Subcutaneous abdominal adipose tissue (tissue), 5 donors: ENCODE data around the gene PCDHGA8.
"Not testable (repeated sequence)": the region's sequence is repeated elsewhere in the genome, so short reads cannot be mapped to it uniquely, and the experiment has no call there.

Source experiments
- H3K27ac ChIP-seq: one replicate; pipeline ENCODE4 v1.7.0; 2013; ENCODE audit warnings: low read depth, mild to moderate bottlenecking, inconsistent platforms, low read length, moderate library complexity
- H3K27me3 ChIP-seq, 5 donors: one replicate each; pipeline ENCODE4 v1.7.0; 2013; ENCODE audit warnings: low read length in 5 of 5, inconsistent platforms in 1 of 5; ENCODE audit not compliant: control insufficient read depth in 5 of 5, insufficient read depth in 4 of 5
- H3K36me3 ChIP-seq, 5 donors: one replicate each; pipeline ENCODE4 v1.7.0; 2013; ENCODE audit warnings: low read length in 5 of 5; ENCODE audit not compliant: control insufficient read depth in 5 of 5, insufficient read depth in 5 of 5
- H3K4me1 ChIP-seq, 5 donors: one replicate each; pipeline ENCODE4 v1.7.0; 2013; ENCODE audit warnings: low read length in 5 of 5, mild to moderate bottlenecking in 3 of 5, moderate library complexity in 1 of 5; ENCODE audit not compliant: control insufficient read depth in 5 of 5, insufficient read depth in 5 of 5
- H3K4me3 ChIP-seq, 5 donors: one replicate each; pipeline ENCODE4 v1.7.0; 2013; ENCODE audit warnings: low read length in 5 of 5, low read depth in 1 of 5
- H3K9ac ChIP-seq, 5 donors: one replicate each; pipeline ENCODE4 v1.7.0; 2013; ENCODE audit warnings: low read length in 5 of 5, mild to moderate bottlenecking in 4 of 5, moderate library complexity in 3 of 5
- H3K9me3 ChIP-seq, 5 donors: one replicate each; pipeline ENCODE4 v1.7.0; 2013; ENCODE audit warnings: low read length in 5 of 5; ENCODE audit not compliant: control insufficient read depth in 5 of 5
- donor health status: healthy.
- donor health status: healthy.
- donor health status: healthy.
- donor health status: healthy.
- donor health status: healthy.

The PCDHGA8 gene

GRCh38 chr5:141415275-141415618, 22.8 kb downstream of the PCDHGA8 start:
- H3K27ac ChIP-seq, H3K36me3 ChIP-seq, H3K9ac ChIP-seq, H3K27me3 ChIP-seq: not testable (repeated sequence)
- Histone ChIP-seq H3K9me3 (peaks cover 41 to 64% (median 55%) of the 10 kb centered on the region in 5 donors), H3K4me3 (peak overlapping the region in 1 of 5 donors; percentile 12), H3K4me1 (peaks cover 0 to 29% (median 15%) of the 10 kb centered on the region in 5 donors)

GRCh38 chr5:141417494-141418172, 25.2 kb downstream of the PCDHGA8 start, which contains the start of gene PCDHGB7:
Gene PCDHGB7, plus strand, starts transcription at chr5:141417677. Its CDS starts 183 bp downstream, at chr5:141417860.
- Histone ChIP-seq H3K9me3 (peaks cover 44 to 73% (median 66%) of the 10 kb centered on the region in 5 donors), H3K9ac (peak within 1 kb of the TSS in 2 of 5 donors; percentile 9 to 38), H3K4me1 (peaks cover 0 to 38% (median 21%) of the 10 kb centered on the region in 5 donors), H3K4me3 (peak within 1 kb of the TSS; percentile 45 to 68 (median 60))
- not testable (repeated sequence) for H3K27me3 ChIP-seq, H3K36me3 ChIP-seq, H3K27ac ChIP-seq

- H3K36me3 ChIP-seq = no peaks in the 10 kb centered on the region
- H3K4me1 ChIP-seq = peaks cover 0 to 34% (median 14%) of the 10 kb centered on the region in 5 donors
- peak overlapping the region; percentile 45 to 68 (median 60) for H3K4me3 ChIP-seq
- H3K27me3 ChIP-seq = peaks cover 0 to 10% (median 6%) of the 10 kb centered on the region in 5 donors
- peaks cover 43 to 72% (median 65%) of the 10 kb centered on the region in 5 donors for H3K9me3 ChIP-seq
- no peak overlapping the region for H3K27ac ChIP-seq
- H3K9ac ChIP-seq = no peak overlapping the region
These were observed 26.8 kb downstream of the PCDHGA8 start for GRCh38 chr5:141419074-141419880.

DNA sequence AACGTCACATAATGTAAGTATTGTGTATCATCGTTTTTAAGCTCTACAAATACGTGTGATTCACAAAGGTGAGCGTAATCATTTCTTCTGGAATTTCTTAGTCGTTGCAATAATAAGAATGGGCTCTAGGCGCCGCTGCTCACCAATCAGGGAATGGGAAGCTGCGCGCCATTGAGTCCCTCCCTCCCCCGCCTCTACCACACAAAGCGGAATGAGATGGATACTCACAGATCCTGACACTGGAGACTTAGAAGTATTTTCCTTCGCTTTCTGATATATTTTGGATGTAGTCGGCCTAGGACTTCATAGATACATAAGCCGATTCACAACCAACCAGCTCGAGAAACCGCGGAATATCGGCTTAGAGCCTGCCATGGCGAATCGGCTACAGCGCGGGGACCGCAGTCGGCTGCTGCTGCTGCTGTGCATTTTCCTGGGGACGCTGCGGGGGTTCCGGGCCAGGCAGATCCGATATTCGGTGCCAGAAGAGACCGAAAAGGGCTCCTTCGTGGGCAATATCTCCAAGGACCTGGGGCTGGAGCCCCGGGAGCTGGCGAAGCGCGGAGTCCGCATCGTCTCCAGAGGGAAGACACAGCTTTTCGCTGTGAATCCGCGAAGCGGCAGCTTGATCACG, 28.5 kb downstream of the PCDHGA8 start, which contains the start of gene PCDHGA11:
PCDHGA11 (plus strand) TSS at position 197 of the 634 bp plus-strand sequence; CDS start at position 374, 177 bp downstream.
- H3K27me3 ChIP-seq = peaks cover 0 to 10% (median 6%) of the 10 kb centered on the region in 5 donors
- peaks cover 0 to 34% (median 14%) of the 10 kb centered on the region in 5 donors for H3K4me1 ChIP-seq
- H3K9ac ChIP-seq = peak within 1 kb of the TSS in 2 of 5 donors; percentile 1 to 5
- peaks cover 42 to 77% (median 71%) of the 10 kb centered on the region in 5 donors for H3K9me3 ChIP-seq
- peak within 1 kb of the TSS; percentile 45 to 68 (median 66) for H3K4me3 ChIP-seq
- no peak within 1 kb of the TSS for H3K27ac ChIP-seq
- H3K36me3 ChIP-seq = no peaks in the 10 kb centered on the region

DNA sequence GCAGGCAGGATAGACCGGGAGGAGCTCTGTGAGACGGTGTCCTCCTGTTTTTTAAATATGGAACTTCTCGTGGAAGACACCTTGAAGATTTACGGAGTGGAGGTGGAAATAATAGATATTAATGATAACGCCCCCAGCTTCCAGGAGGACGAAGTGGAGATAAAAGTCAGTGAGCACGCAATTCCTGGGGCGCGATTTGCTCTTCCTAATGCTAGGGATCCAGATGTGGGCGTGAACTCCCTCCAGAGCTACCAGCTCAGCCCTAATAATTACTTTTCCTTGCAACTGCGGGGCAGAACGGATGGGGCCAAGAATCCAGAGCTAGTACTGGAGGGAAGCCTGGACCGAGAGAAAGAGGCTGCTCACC, 29.0 kb downstream of the PCDHGA8 start:
- Histone ChIP-seq H3K36me3 (no peaks in the 10 kb centered on the region), H3K9me3 (peaks cover 43 to 78% (median 76%) of the 10 kb centered on the region in 5 donors), H3K4me1 (peaks cover 0 to 34% (median 14%) of the 10 kb centered on the region in 5 donors), H3K4me3 (peak overlapping the region; percentile 38 to 66 (median 58)), H3K9ac (peak overlapping the region in 1 of 5 donors; percentile 5), H3K27ac (no peak overlapping the region), H3K27me3 (peaks cover 0 to 10% (median 6%) of the 10 kb centered on the region in 5 donors)

- Histone ChIP-seq H3K27me3 (peaks cover 0 to 10% (median 6%) of the 10 kb centered on the region in 5 donors), H3K27ac (no peak overlapping the region), H3K9ac (no peak overlapping the region), H3K4me1 (peaks cover 0 to 30% (median 13%) of the 10 kb centered on the region in 5 donors), H3K9me3 (peaks cover 55 to 89% (median 85%) of the 10 kb centered on the region in 5 donors), H3K4me3 (peak overlapping the region in 4 of 5 donors; percentile 11 to 58 (median 33)), H3K36me3 (peaks cover 0 to 3% (median 0%) of the 10 kb centered on the region in 5 donors)
These were observed 30.4 kb downstream of the PCDHGA8 start for GRCh38 chr5:141422742-141423291.

GRCh38 chr5:141427783-141428426, 35.5 kb downstream of the PCDHGA8 start:
- H3K9ac ChIP-seq = no peak overlapping the region
- peak overlapping the region; percentile 11 to 56 (median 50) for H3K4me3 ChIP-seq
- H3K9me3 ChIP-seq = peaks cover 35 to 78% (median 76%) of the 10 kb centered on the region in 5 donors
- H3K27me3 ChIP-seq = peaks cover 0 to 12% (median 4%) of the 10 kb centered on the region in 5 donors
- peaks cover 0 to 4% (median 0%) of the 10 kb centered on the region in 5 donors for H3K36me3 ChIP-seq
- peaks cover 0 to 16% (median 13%) of the 10 kb centered on the region in 5 donors for H3K4me1 ChIP-seq
- H3K27ac ChIP-seq = no peak overlapping the region

DNA sequence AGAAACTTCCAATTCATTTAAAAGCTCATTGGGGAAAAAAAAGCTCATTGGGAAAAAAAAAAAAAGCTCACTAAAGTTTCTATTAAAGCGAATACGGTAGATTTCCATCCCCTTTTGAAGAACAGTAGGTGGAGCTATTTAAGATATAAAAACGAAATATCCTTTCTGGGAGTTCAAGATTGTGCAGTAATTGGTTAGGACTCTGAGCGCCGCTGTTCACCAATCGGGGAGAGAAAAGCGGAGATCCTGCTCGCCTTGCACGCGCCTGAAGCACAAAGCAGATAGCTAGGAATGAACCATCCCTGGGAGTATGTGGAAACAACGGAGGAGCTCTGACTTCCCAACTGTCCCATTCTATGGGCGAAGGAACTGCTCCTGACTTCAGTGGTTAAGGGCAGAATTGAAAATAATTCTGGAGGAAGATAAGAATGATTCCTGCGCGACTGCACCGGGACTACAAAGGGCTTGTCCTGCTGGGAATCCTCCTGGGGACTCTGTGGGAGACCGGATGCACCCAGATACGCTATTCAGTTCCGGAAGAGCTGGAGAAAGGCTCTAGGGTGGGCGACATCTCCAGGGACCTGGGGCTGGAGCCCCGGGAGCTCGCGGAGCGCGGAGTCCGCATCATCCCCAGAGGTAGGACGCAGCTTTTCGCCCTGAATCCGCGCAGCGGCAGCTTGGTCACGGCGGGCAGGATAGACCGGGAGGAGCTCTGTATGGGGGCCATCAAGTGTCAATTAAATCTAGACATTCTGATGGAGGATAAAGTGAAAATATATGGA, 38.1 kb downstream of the PCDHGA8 start, which contains the start of gene PCDHGA12:
PCDHGA12 (plus strand) TSS at position 176 of the 782 bp plus-strand sequence; CDS start at position 429, 253 bp downstream.
- Histone ChIP-seq H3K27me3 (peaks cover 0 to 9% (median 0%) of the 10 kb centered on the region in 5 donors), H3K36me3 (peaks cover 0 to 4% (median 0%) of the 10 kb centered on the region in 5 donors), H3K27ac (no peak within 1 kb of the TSS), H3K4me1 (peaks cover 0 to 16% (median 11%) of the 10 kb centered on the region in 5 donors), H3K9me3 (peaks cover 31 to 68% (median 61%) of the 10 kb centered on the region in 5 donors), H3K4me3 (peak within 1 kb of the TSS; percentile 52 to 76 (median 58)), H3K9ac (no peak within 1 kb of the TSS)
